Skeletal muscle tissue (tissue), 4 donors: ENCODE measurements around the gene NSRP1. TPM values are rescaled to one million over a fixed set of nuclear protein-coding genes. Genes with fewer than 3 reads are reported as not detected.

Source experiments
- H3K27ac ChIP-seq: one replicate; pipeline ENCODE4 v1.7.0; 2013; ENCODE audit warnings: mild to moderate bottlenecking, low read depth, low read length, inconsistent platforms
- H3K27me3 ChIP-seq, 3 donors: one replicate each; pipeline ENCODE4 v1.7.0; 2013; ENCODE audit warnings: low read length in 3 of 3; ENCODE audit not compliant: control insufficient read depth in 3 of 3, insufficient read depth in 3 of 3
- H3K36me3 ChIP-seq, 3 donors: one replicate each; pipeline ENCODE4 v1.7.0; 2013; ENCODE audit warnings: low read length in 3 of 3; ENCODE audit not compliant: control insufficient read depth in 3 of 3, insufficient read depth in 3 of 3
- H3K4me1 ChIP-seq, 3 donors: one replicate each; pipeline ENCODE4 v1.7.0; 2013; ENCODE audit warnings: low read length in 3 of 3, mild to moderate bottlenecking in 3 of 3; ENCODE audit not compliant: control insufficient read depth in 3 of 3, insufficient read depth in 3 of 3
- H3K4me3 ChIP-seq, 3 donors: one replicate each; pipeline ENCODE4 v1.7.0; 2013; ENCODE audit warnings: low read length in 3 of 3
- H3K9ac ChIP-seq, 3 donors: one replicate each; pipeline ENCODE4 v1.7.0; 2013; ENCODE audit warnings: low read length in 3 of 3, mild to moderate bottlenecking in 3 of 3, moderate library complexity in 2 of 3, low read depth in 1 of 3
- H3K9me3 ChIP-seq, 3 donors: one replicate each; pipeline ENCODE4 v1.7.0; 2013; ENCODE audit warnings: low read length in 3 of 3; ENCODE audit not compliant: control insufficient read depth in 3 of 3
- total RNA-seq: library from RNA; depleted of rRNA; stranded (reverse); fragments of >200 nt; gene quantifications from one replicate; pipeline ENCODE4 v1.2.3, GENCODE V29; 2014
- donor health status: Osteomylitis.

Gene NSRP1
- total RNA-seq, 1 donor from 2014 or later: 7.8 TPM

- Histone ChIP-seq H3K27me3 (no peaks in the 10 kb centered on the region), H3K4me1 (no peaks in the 10 kb centered on the region), H3K4me3 (no peak overlapping the region), H3K9ac (no peak overlapping the region), H3K27ac (no peak overlapping the region), H3K36me3 (peaks cover 0 to 7% (median 4%) of the 10 kb centered on the region in 3 donors), H3K9me3 (no peaks in the 10 kb centered on the region)
These were observed 55.9 kb downstream of the NSRP1 start for GRCh38 chr17:30172560-30172959.

- Histone ChIP-seq H3K27ac (no peak overlapping the region), H3K9ac (no peak overlapping the region), H3K4me3 (no peak overlapping the region), H3K9me3 (no peaks in the 10 kb centered on the region), H3K36me3 (peaks cover 0 to 10% (median 8%) of the 10 kb centered on the region in 3 donors), H3K4me1 (no peaks in the 10 kb centered on the region), H3K27me3 (no peaks in the 10 kb centered on the region)
These were observed 57.0 kb downstream of the NSRP1 start for GRCh38 chr17:30173649-30174048.

- Histone ChIP-seq H3K36me3 (peaks cover 0 to 15% (median 8%) of the 10 kb centered on the region in 3 donors), H3K4me3 (no peak overlapping the region), H3K9me3 (no peaks in the 10 kb centered on the region), H3K9ac (no peak overlapping the region), H3K27ac (no peak overlapping the region), H3K27me3 (no peaks in the 10 kb centered on the region), H3K4me1 (no peaks in the 10 kb centered on the region)
These were observed 57.9 kb downstream of the NSRP1 start for GRCh38 chr17:30174556-30174955.

- no peak overlapping the region for H3K9ac ChIP-seq
- H3K4me3 ChIP-seq: no peak overlapping the region
- no peaks in the 10 kb centered on the region for H3K9me3 ChIP-seq
- H3K4me1 ChIP-seq: no peaks in the 10 kb centered on the region
- no peaks in the 10 kb centered on the region for H3K27me3 ChIP-seq
- no peak overlapping the region for H3K27ac ChIP-seq
- peaks cover 10 to 31% (median 27%) of the 10 kb centered on the region in 3 donors for H3K36me3 ChIP-seq
These were observed 60.2 kb downstream of the NSRP1 start for GRCh38 chr17:30176855-30177254.

GRCh38 chr17:30186761-30187160 lies 70.1 kb downstream of the NSRP1 start:
- no peaks in the 10 kb centered on the region for H3K9me3 ChIP-seq
- no peak overlapping the region for H3K9ac ChIP-seq
- no peak overlapping the region for H3K4me3 ChIP-seq
- no peaks in the 10 kb centered on the region for H3K27me3 ChIP-seq
- no peak overlapping the region for H3K27ac ChIP-seq
- H3K4me1 ChIP-seq: no peaks in the 10 kb centered on the region
- H3K36me3 ChIP-seq: peaks cover 17 to 30% (median 27%) of the 10 kb centered on the region in 3 donors

GRCh38 chr17:30187573-30187972 lies 71.0 kb downstream of the NSRP1 start:
- H3K4me3 ChIP-seq: no peak overlapping the region
- H3K36me3 ChIP-seq: peaks cover 10 to 22% (median 22%) of the 10 kb centered on the region in 3 donors

GRCh38 chr17:30188211-30188939 lies 71.8 kb downstream of the NSRP1 start:
- H3K4me1 ChIP-seq: no peaks in the 10 kb centered on the region
- no peak overlapping the region for H3K4me3 ChIP-seq
- H3K27ac ChIP-seq: no peak overlapping the region
- H3K9me3 ChIP-seq: no peaks in the 10 kb centered on the region
- peaks cover 10 to 19% (median 19%) of the 10 kb centered on the region in 3 donors for H3K36me3 ChIP-seq
- H3K9ac ChIP-seq: no peak overlapping the region
- H3K27me3 ChIP-seq: no peaks in the 10 kb centered on the region

More at GRCh38 chr17:30187573-30187972, 71.0 kb downstream of the NSRP1 start:
- no peaks in the 10 kb centered on the region for H3K27me3 ChIP-seq
- no peaks in the 10 kb centered on the region for H3K9me3 ChIP-seq
- no peak overlapping the region for H3K9ac ChIP-seq
- no peaks in the 10 kb centered on the region for H3K4me1 ChIP-seq
- H3K27ac ChIP-seq: no peak overlapping the region

GRCh38 chr17:30191072-30191471 lies 74.5 kb downstream of the NSRP1 start:
- no peak overlapping the region for H3K4me3 ChIP-seq
- H3K27ac ChIP-seq: no peak overlapping the region
- no peak overlapping the region for H3K9ac ChIP-seq
- H3K36me3 ChIP-seq: no peaks in the 10 kb centered on the region
- no peaks in the 10 kb centered on the region for H3K9me3 ChIP-seq
- H3K27me3 ChIP-seq: no peaks in the 10 kb centered on the region
- H3K4me1 ChIP-seq: no peaks in the 10 kb centered on the region

GRCh38 chr17:30196504-30196903 lies 79.9 kb downstream of the NSRP1 start:
- no peaks in the 10 kb centered on the region for H3K4me1 ChIP-seq
- no peak overlapping the region for H3K4me3 ChIP-seq
- no peak overlapping the region for H3K9ac ChIP-seq
- no peak overlapping the region for H3K27ac ChIP-seq
- no peaks in the 10 kb centered on the region for H3K36me3 ChIP-seq
- peaks cover 0 to 6% (median 3%) of the 10 kb centered on the region in 3 donors for H3K27me3 ChIP-seq
- no peaks in the 10 kb centered on the region for H3K9me3 ChIP-seq

- Histone ChIP-seq H3K27me3 (peaks cover 0 to 8% (median 3%) of the 10 kb centered on the region in 3 donors), H3K4me1 (no peaks in the 10 kb centered on the region), H3K9me3 (no peaks in the 10 kb centered on the region), H3K4me3 (no peak overlapping the region), H3K36me3 (no peaks in the 10 kb centered on the region), H3K27ac (no peak overlapping the region), H3K9ac (no peak overlapping the region)
These were observed 80.8 kb downstream of the NSRP1 start for GRCh38 chr17:30197416-30197815.
